Measurements from ENCODE around the gene TTC38. TPM values are rescaled to one million over a fixed set of nuclear protein-coding genes. Genes with fewer than 3 reads are reported as not detected.
A peak's percentile ranks its signal among the peaks of the same experiment; 100 is the strongest.

Gene TTC38
- polyA plus RNA-seq: 136 TPM
- long read RNA-seq, donor 1, transcript TTC38-201 (14 exons, 2,610 nt): major isoform, 11 of 19 reads
- long read RNA-seq, donor 1, partial matches to known transcripts: 7 of 19 reads
- long read RNA-seq, donor 1, other reads (novel, unspliced or antisense): 0 of 19 reads
- long read RNA-seq, donor 2, transcript TTC38-201 (14 exons, 2,610 nt): major isoform, 15 of 24 reads
- long read RNA-seq, donor 2, partial matches to known transcripts: 9 of 24 reads
- long read RNA-seq, donor 2, other reads (novel, unspliced or antisense): 0 of 24 reads
- long read RNA-seq, donor 3, transcript TTC38-201 (14 exons, 2,610 nt): major isoform, 40 of 79 reads
- long read RNA-seq, donor 3, partial matches to known transcripts: 33 of 79 reads
- long read RNA-seq, donor 3, other reads (novel, unspliced or antisense): 5 of 79 reads
- long read RNA-seq, donor 4, partial matches to known transcripts: 0 of 3 reads
- long read RNA-seq, donor 4, other reads (novel, unspliced or antisense): 0 of 3 reads
- long read RNA-seq, donor 5, partial matches to known transcripts: 25 of 29 reads
- long read RNA-seq, donor 5, other reads (novel, unspliced or antisense): 0 of 29 reads
- long read RNA-seq, donor 6, transcript TTC38-201 (14 exons, 2,610 nt): major isoform, 18 of 35 reads
- long read RNA-seq, donor 6, partial matches to known transcripts: 12 of 35 reads
- long read RNA-seq, donor 6, other reads (novel, unspliced or antisense): 5 of 35 reads
- long read RNA-seq, donor 7, transcript TTC38-201 (14 exons, 2,610 nt): major isoform, 7 of 8 reads
- long read RNA-seq, donor 7, partial matches to known transcripts: 0 of 8 reads
- long read RNA-seq, donor 7, other reads (novel, unspliced or antisense): 0 of 8 reads
- long read RNA-seq, donor 8, transcript TTC38-201 (14 exons, 2,610 nt): major isoform, 22 of 53 reads
- long read RNA-seq, donor 8, partial matches to known transcripts: 29 of 53 reads
- long read RNA-seq, donor 8, other reads (novel, unspliced or antisense): 0 of 53 reads
- long read RNA-seq, donor 9, transcript TTC38-201 (14 exons, 2,610 nt): major isoform, 18 of 38 reads
- long read RNA-seq, donor 9, partial matches to known transcripts: 19 of 38 reads
- long read RNA-seq, donor 9, other reads (novel, unspliced or antisense): 0 of 38 reads
- long read RNA-seq, donor 10, transcript TTC38-201 (14 exons, 2,610 nt): major isoform, 30 of 47 reads
- long read RNA-seq, donor 10, partial matches to known transcripts: 15 of 47 reads
- long read RNA-seq, donor 10, other reads (novel, unspliced or antisense): 0 of 47 reads
- long read RNA-seq, donor 11, transcript TTC38-201 (14 exons, 2,610 nt): major isoform, 8 of 18 reads
- long read RNA-seq, donor 11, partial matches to known transcripts: 10 of 18 reads
- long read RNA-seq, donor 11, other reads (novel, unspliced or antisense): 0 of 18 reads

GRCh38 chr22:46267431-46268279, at the start of gene TTC38:
Gene TTC38, plus strand, starts transcription at chr22:46268008. Its CDS starts 32 bp downstream, at chr22:46268040.
- H3K27me3 ChIP-seq (ENCODE audit: control insufficient read depth, insufficient read depth, low read length): peaks cover 4% of the 10 kb centered on the region
- peak within 1 kb of the TSS; percentile 82 for H3K4me3 ChIP-seq (ENCODE audit: low read length)
- DNase-seq: peak; percentile 79 to 90
- peak within 1 kb of the TSS; percentile 90 for H3K27ac ChIP-seq (ENCODE audit: low read length)
- H3K36me3 ChIP-seq (ENCODE audit: control insufficient read depth, insufficient read depth, low read length): peaks cover 19% of the 10 kb centered on the region
- H3K9me3 ChIP-seq (ENCODE audit: control insufficient read depth, low read depth, low read length): peaks cover 11% of the 10 kb centered on the region
- WGBS (ENCODE audit: insufficient coverage, low lambda C conversion rate): no CpG with 5 or more reads among the region's 74 CpGs
- H3K4me1 ChIP-seq (ENCODE audit: control insufficient read depth, insufficient read depth, low read length): peaks cover 27% of the 10 kb centered on the region

DNA sequence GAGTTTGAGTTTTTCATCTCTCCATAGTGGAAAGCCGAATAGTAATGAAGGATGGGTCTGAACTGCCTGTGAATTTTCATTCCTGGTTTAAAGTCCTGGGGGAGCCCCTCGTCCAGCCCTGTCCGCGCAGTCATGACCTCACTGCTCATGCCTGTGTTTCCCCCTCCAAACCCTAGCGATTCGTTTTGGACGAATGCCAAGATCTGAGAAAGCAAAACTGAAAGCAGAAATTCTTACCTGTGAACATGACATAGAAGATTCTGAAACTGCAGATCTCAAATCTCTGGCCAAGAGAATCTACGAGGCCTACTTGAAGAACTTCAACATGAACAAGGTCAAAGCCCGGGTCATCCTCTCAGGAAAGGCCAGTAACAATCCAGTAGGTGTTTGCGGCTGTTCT, 48.2 kb upstream of the TTC38 start:
- H3K4me3 ChIP-seq (ENCODE audit: low read length): no peak overlapping the region
- H3K9me3 ChIP-seq (ENCODE audit: control insufficient read depth, low read depth, low read length): peaks cover under 1% of the 10 kb centered on the region
- H3K27me3 ChIP-seq (ENCODE audit: control insufficient read depth, insufficient read depth, low read length): no peaks in the 10 kb centered on the region
- peaks cover 74% of the 10 kb centered on the region for H3K36me3 ChIP-seq (ENCODE audit: control insufficient read depth, insufficient read depth, low read length)
- H3K27ac ChIP-seq (ENCODE audit: low read length): no peak overlapping the region
- DNase-seq: peak; percentile 47 to 61
- no peaks in the 10 kb centered on the region for H3K4me1 ChIP-seq (ENCODE audit: control insufficient read depth, insufficient read depth, low read length)
- WGBS (ENCODE audit: insufficient coverage, low lambda C conversion rate): 80% methylated on average over 1 of the region's 10 CpGs

GRCh38 chr22:46220921-46221320, 46.9 kb upstream of the TTC38 start:
- Histone ChIP-seq H3K27me3 (ENCODE audit: control insufficient read depth, insufficient read depth, low read length) (no peaks in the 10 kb centered on the region), H3K9me3 (ENCODE audit: control insufficient read depth, low read depth, low read length) (no peaks in the 10 kb centered on the region), H3K27ac (ENCODE audit: low read length) (no peak overlapping the region), H3K4me3 (ENCODE audit: low read length) (no peak overlapping the region), H3K4me1 (ENCODE audit: control insufficient read depth, insufficient read depth, low read length) (no peaks in the 10 kb centered on the region), H3K36me3 (ENCODE audit: control insufficient read depth, insufficient read depth, low read length) (peaks cover 76% of the 10 kb centered on the region)
- WGBS (ENCODE audit: insufficient coverage, low lambda C conversion rate): no CpG with 5 or more reads among the region's 5 CpGs
- DNase-seq: no peak

GRCh38 chr22:46224044-46224897, 43.5 kb upstream of the TTC38 start:
- Histone ChIP-seq H3K27ac (ENCODE audit: low read length) (no peak overlapping the region), H3K27me3 (ENCODE audit: control insufficient read depth, insufficient read depth, low read length) (no peaks in the 10 kb centered on the region), H3K9me3 (ENCODE audit: control insufficient read depth, low read depth, low read length) (no peaks in the 10 kb centered on the region), H3K4me1 (ENCODE audit: control insufficient read depth, insufficient read depth, low read length) (no peaks in the 10 kb centered on the region), H3K36me3 (ENCODE audit: control insufficient read depth, insufficient read depth, low read length) (peaks cover 62% of the 10 kb centered on the region), H3K4me3 (ENCODE audit: low read length) (no peak overlapping the region)
- no peak for DNase-seq
- WGBS (ENCODE audit: insufficient coverage, low lambda C conversion rate): 60% methylated on average over 1 of the region's 23 CpGs

DNA sequence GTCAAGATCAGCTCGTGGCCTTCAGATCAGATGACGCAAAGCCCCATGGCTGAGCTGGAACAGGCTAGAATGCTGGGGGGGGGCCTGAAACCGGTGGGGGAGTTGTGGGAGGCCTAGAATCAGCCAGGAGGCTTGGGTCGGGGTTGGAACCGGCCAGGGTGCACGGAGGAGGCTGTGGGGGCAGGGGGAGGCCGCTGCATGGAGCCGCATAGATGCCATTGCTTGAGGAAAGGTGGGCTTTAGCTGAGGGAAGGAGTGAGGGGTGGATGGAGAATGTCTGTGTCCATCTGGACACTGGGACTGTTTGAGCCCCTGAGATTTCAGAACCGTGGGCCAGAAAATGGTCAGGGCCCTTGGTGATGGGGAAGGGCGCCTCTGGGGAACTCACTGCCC, 42.9 kb upstream of the TTC38 start:
- H3K4me1 ChIP-seq (ENCODE audit: control insufficient read depth, insufficient read depth, low read length): no peaks in the 10 kb centered on the region
- no peak for DNase-seq
- peaks cover 58% of the 10 kb centered on the region for H3K36me3 ChIP-seq (ENCODE audit: control insufficient read depth, insufficient read depth, low read length)
- WGBS (ENCODE audit: insufficient coverage, low lambda C conversion rate): no CpG with 5 or more reads among the region's 10 CpGs
- no peak overlapping the region for H3K4me3 ChIP-seq (ENCODE audit: low read length)
- no peaks in the 10 kb centered on the region for H3K9me3 ChIP-seq (ENCODE audit: control insufficient read depth, low read depth, low read length)
- no peaks in the 10 kb centered on the region for H3K27me3 ChIP-seq (ENCODE audit: control insufficient read depth, insufficient read depth, low read length)
- H3K27ac ChIP-seq (ENCODE audit: low read length): no peak overlapping the region

DNA sequence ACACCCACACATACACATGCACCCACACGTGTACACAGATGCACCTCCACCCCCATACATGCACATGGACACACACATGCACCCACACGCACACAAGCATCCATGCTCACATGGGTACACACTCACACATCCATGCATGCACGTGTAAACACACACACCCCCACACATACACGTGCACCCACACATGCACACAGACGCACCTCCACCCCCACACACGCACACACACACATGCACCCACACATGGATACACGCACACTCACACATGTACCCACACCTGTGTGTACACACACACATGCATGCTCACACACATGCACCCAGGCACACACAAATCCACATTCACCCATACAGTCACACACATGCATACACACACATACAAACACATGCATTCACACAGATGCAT, 42.2 kb upstream of the TTC38 start:
- H3K9me3 ChIP-seq (ENCODE audit: control insufficient read depth, low read depth, low read length): no peaks in the 10 kb centered on the region
- WGBS (ENCODE audit: insufficient coverage, low lambda C conversion rate): no CpG with 5 or more reads among the region's 7 CpGs
- H3K36me3 ChIP-seq (ENCODE audit: control insufficient read depth, insufficient read depth, low read length): peaks cover 53% of the 10 kb centered on the region
- H3K27me3 ChIP-seq (ENCODE audit: control insufficient read depth, insufficient read depth, low read length): no peaks in the 10 kb centered on the region
- H3K27ac ChIP-seq (ENCODE audit: low read length): no peak overlapping the region
- H3K4me1 ChIP-seq (ENCODE audit: control insufficient read depth, insufficient read depth, low read length): no peaks in the 10 kb centered on the region
- no peak overlapping the region for H3K4me3 ChIP-seq (ENCODE audit: low read length)
- no peak for DNase-seq

- DNase-seq: no peak
- H3K36me3 ChIP-seq (ENCODE audit: control insufficient read depth, insufficient read depth, low read length): peaks cover 46% of the 10 kb centered on the region
- no peaks in the 10 kb centered on the region for H3K9me3 ChIP-seq (ENCODE audit: control insufficient read depth, low read depth, low read length)
- no peaks in the 10 kb centered on the region for H3K27me3 ChIP-seq (ENCODE audit: control insufficient read depth, insufficient read depth, low read length)
- no peak overlapping the region for H3K4me3 ChIP-seq (ENCODE audit: low read length)
- no CpG with 5 or more reads among the region's 7 CpGs for WGBS (ENCODE audit: insufficient coverage, low lambda C conversion rate)
- H3K27ac ChIP-seq (ENCODE audit: low read length): no peak overlapping the region
- no peaks in the 10 kb centered on the region for H3K4me1 ChIP-seq (ENCODE audit: control insufficient read depth, insufficient read depth, low read length)
These were observed 41.2 kb upstream of the TTC38 start for GRCh38 chr22:46226577-46226976.

- Histone ChIP-seq H3K27me3 (ENCODE audit: control insufficient read depth, insufficient read depth, low read length) (no peaks in the 10 kb centered on the region), H3K4me3 (ENCODE audit: low read length) (no peak overlapping the region), H3K4me1 (ENCODE audit: control insufficient read depth, insufficient read depth, low read length) (no peaks in the 10 kb centered on the region), H3K36me3 (ENCODE audit: control insufficient read depth, insufficient read depth, low read length) (peaks cover 49% of the 10 kb centered on the region), H3K9me3 (ENCODE audit: control insufficient read depth, low read depth, low read length) (no peaks in the 10 kb centered on the region), H3K27ac (ENCODE audit: low read length) (no peak overlapping the region)
- DNase-seq: no peak
- no CpG with 5 or more reads among the region's 8 CpGs for WGBS (ENCODE audit: insufficient coverage, low lambda C conversion rate)
These were observed 38.1 kb upstream of the TTC38 start for GRCh38 chr22:46229701-46230100.

Data from large intestine (tissue), 12 donors.